Measurements from ENCODE around the gene TWSG1. TPM values are rescaled to one million over a fixed set of nuclear protein-coding genes. Genes with fewer than 3 reads are reported as not detected.
A peak's percentile ranks its signal among the peaks of the same experiment; 100 is the strongest.
"Not testable (repeated sequence)": the region's sequence is repeated elsewhere in the genome, so short reads cannot be mapped to it uniquely, and the experiment has no call there.

TWSG1 gene
- total and polyA plus RNA-seq, 11 donors = 6.9 to 18.0 (median 13.3) TPM

GRCh38 chr18:9365406-9365805, 30.8 kb downstream of the TWSG1 start:
- no peaks in the 10 kb centered on the region for H3K27me3 ChIP-seq
- H3K4me3 ChIP-seq = no peak overlapping the region
- H3K36me3 ChIP-seq = peaks cover 0 to 29% (median 4%) of the 10 kb centered on the region in 9 donors
- ATAC-seq = no peak
- TF ChIP-seq CTCF (IDR thresholded peaks at IDR 0.05) (no peak), POLR2A (IDR thresholded peaks at IDR 0.05) (no peak)
- WGBS, 4 donors = 94 to 97% (median 96%) methylated on average over 7 of the region's 7 CpGs
- no peak overlapping the region for H3K27ac ChIP-seq
- no peak for DNase-seq
- H3K4me1 ChIP-seq = peaks cover 0 to 2% (median 0%) of the 10 kb centered on the region in 12 donors
- intact Hi-C loops (cut with DNase I) = loop anchor here in 4 of 10 donors (10.0 kb wide), 1 partner anchor 149 kb away; no protein-coding TSS in a partner anchor
- no peaks in the 10 kb centered on the region for H3K9me3 ChIP-seq

- peak in 2 of 5 donors; percentile 19 to 33 for DNase-seq
- 48 to 69% (median 50%) methylated on average over 6 of the region's 6 CpGs for WGBS, 4 donors
Measured at GRCh38 chr18:9366126-9366714, 31.6 kb downstream of the TWSG1 start.

GRCh38 chr18:9373254-9373653, 38.7 kb downstream of the TWSG1 start:
- H3K27ac ChIP-seq; ATAC-seq; intact Hi-C loops (cut with DNase I); H3K27me3 ChIP-seq; H3K36me3 ChIP-seq; H3K9me3 ChIP-seq; H3K4me1 ChIP-seq; DNase-seq; H3K4me3 ChIP-seq: not testable (repeated sequence)
- 91 to 100% (median 99%) methylated on average over 1 of the region's 1 CpG for WGBS, 4 donors

More at GRCh38 chr18:9366126-9366714, 31.6 kb downstream of the TWSG1 start:
- ATAC-seq = peak in 3 of 4 donors; percentile 59 to 76 (median 71)
- Histone ChIP-seq H3K27ac (no peak overlapping the region), H3K4me1 (peaks cover 0 to 2% (median 0%) of the 10 kb centered on the region in 12 donors), H3K36me3 (peaks cover 0 to 23% (median 4%) of the 10 kb centered on the region in 9 donors), H3K27me3 (no peaks in the 10 kb centered on the region), H3K9me3 (no peaks in the 10 kb centered on the region), H3K4me3 (no peak overlapping the region)
- TF ChIP-seq CTCF (IDR thresholded peaks at IDR 0.05) = peak in 9 of 12 donors; percentile 8 to 48 (median 20)
- TF ChIP-seq POLR2A (IDR thresholded peaks at IDR 0.05) = no peak
- intact Hi-C loops (cut with DNase I) = loop anchor here in 4 of 10 donors (10.0 kb wide), 1 partner anchor 149 kb away; no protein-coding TSS in a partner anchor

- ATAC-seq = no peak
Measured at GRCh38 chr18:9379118-9379517, 44.5 kb downstream of the TWSG1 start.

More at GRCh38 chr18:9379118-9379517, 44.5 kb downstream of the TWSG1 start:
- Histone ChIP-seq H3K4me1 (no peaks in the 10 kb centered on the region), H3K27ac (no peak overlapping the region), H3K9me3 (peaks cover 0 to 10% (median 0%) of the 10 kb centered on the region in 12 donors), H3K27me3 (no peaks in the 10 kb centered on the region), H3K36me3 (peaks cover 0 to 5% (median 0%) of the 10 kb centered on the region in 9 donors), H3K4me3 (no peak overlapping the region)
- 96 to 99% (median 98%) methylated on average over 6 of the region's 6 CpGs for WGBS, 4 donors
- TF ChIP-seq CTCF (IDR thresholded peaks at IDR 0.05) (no peak), POLR2A (IDR thresholded peaks at IDR 0.05) (no peak)
- intact Hi-C loops (cut with DNase I) = no loop called here
- DNase-seq = no peak

Data from heart left ventricle (tissue), 16 donors.